B cell (primary cell): ENCODE results near the gene LPCAT3.

Experiments used
- CTCF ChIP-seq: fragments of 200-600 bp; IDR thresholded peaks from one replicate; pipeline ENCODE4 v1.8.0; 2022; ENCODE audit warnings: antibody characterized with exemption, mild to moderate bottlenecking
- EZH2 ChIP-seq: IDR thresholded peaks from 2 replicates; pipeline ENCODE4 v1.6.1; 2012; ENCODE audit warnings: borderline replicate concordance, low read depth, mild to moderate bottlenecking, moderate library complexity, low read length; ENCODE audit not compliant: insufficient read depth, poor library complexity, severe bottlenecking

- no peak for TF ChIP-seq CTCF
- TF ChIP-seq EZH2 = no peak
Observed at GRCh38 chr12:7046383-7047105, 28.3 kb upstream of the LPCAT3 start.
